HCT116 (cell line): ENCODE measurements around the gene GMDS. TPM values are rescaled to one million over a fixed set of nuclear protein-coding genes. Genes with fewer than 3 reads are reported as not detected.

Experiments used
- ATAC-seq: fragments of 200-7000 bp; cut with Tn5 transposase; 2 replicates; pipeline ENCODE4 v1.9.1; 2020; ENCODE audit warnings: mild to moderate bottlenecking, moderate library complexity
- BruUV-seq: library from RNA; stranded (reverse); fragments of 400-500 nt; replicated peaks from 2 replicates; lab custom pipeline; 2021; lab: Mats Ljungman, UMichigan
- CTCF ChIA-PET: fragments of 300-600 bp; sonication (Branson Sonifier 250); formaldehyde crosslinking; loops from one replicate; lab custom pipeline; 2021; ENCODE audit warnings: antibody characterized with exemption; lab: Charles Lee
- POLR2A ChIA-PET: fragments of 300-600, 350-600 bp; sonication (Branson Sonifier 250); formaldehyde crosslinking; loops from one replicate; lab custom pipeline; 2021; ENCODE audit warnings: antibody characterized with exemption; lab: Charles Lee
- RAD21 ChIA-PET, 2 experiments: fragments of 300-600 bp; sonication (Branson Sonifier 250); formaldehyde crosslinking; loops; one replicate each; lab custom pipeline; 2023; ENCODE audit warnings: low total read pairs in 2 of 2; ENCODE audit not compliant: uncharacterized antibody in 2 of 2, unreplicated experiment in 2 of 2, low non-redundant PET in 1 of 2; lab: Charles Lee
- DNase-seq: peaks from one replicate; pipeline ENCODE4 v3.0.0-alpha.2; 2010; ENCODE audit warnings: low read depth, low spot score
- H2AFZ ChIP-seq: fragments of 200-600 bp; shearing (Covaris generic), sonication (generic); 2 replicates; pipeline ENCODE4 v1.6.1; 2017; ENCODE audit warnings: low read depth, mixed run types, mixed read lengths, antibody characterized with exemption, low read length; ENCODE audit not compliant: poor library complexity, severe bottlenecking
- H3K27ac ChIP-seq: 2 replicates; pipeline ENCODE4 v1.5.1; 2012; ENCODE audit warnings: low read depth, low read length
- H3K27me3 ChIP-seq: fragments of 200-600 bp; sonication (generic); 2 replicates; pipeline ENCODE4 v1.6.1; 2016; ENCODE audit warnings: mixed run types, low read length, mixed read lengths; ENCODE audit not compliant: insufficient read depth
- H3K36me3 ChIP-seq, 2 experiments: fragments of 200-500 bp in 1 of 2; fragments of 200-600 bp in 1 of 2; sonication (Bioruptor generic) in 1 of 2; sonication (generic) in 1 of 2; 2 replicates each; pipeline versions ENCODE4 v1.5.1 to v1.6.1; 2014 to 2016; ENCODE audit warnings: low read length in 2 of 2, inconsistent platforms in 1 of 2, mixed read lengths in 1 of 2, mixed run types in 1 of 2; ENCODE audit not compliant: insufficient read depth in 2 of 2, control insufficient read depth in 1 of 2
- H3K4me1 ChIP-seq, 2 experiments: fragments of 200-600 bp in 1 of 2; sonication (generic) in 1 of 2; 2 replicates each; pipeline versions ENCODE4 v1.5.1 to v1.6.1; 2012 to 2017; ENCODE audit warnings: low read length in 2 of 2, inconsistent platforms in 1 of 2, mild to moderate bottlenecking in 1 of 2, mixed read lengths in 1 of 2, mixed run types in 1 of 2, moderate library complexity in 1 of 2; ENCODE audit not compliant: insufficient read depth in 2 of 2, control insufficient read depth in 1 of 2
- H3K4me2 ChIP-seq: fragments of 200-600 bp; sonication (generic); 2 replicates; pipeline ENCODE4 v1.6.1; 2017; ENCODE audit warnings: mixed run types, low read length, mixed read lengths
- H3K4me3 ChIP-seq, 2 experiments: fragments of 200-600 bp in 1 of 2; sonication (generic) in 1 of 2; replicated peaks in 1 of 2; 2 replicates each; pipeline ENCODE4 v1.5.1; 2011 to 2016; ENCODE audit warnings: low read length in 2 of 2, control low read depth in 1 of 2, low read depth in 1 of 2, mild to moderate bottlenecking in 1 of 2, mixed read lengths in 1 of 2, mixed run types in 1 of 2
- H3K79me2 ChIP-seq: fragments of 200-600 bp; sonication (generic); 2 replicates; pipeline ENCODE4 v1.6.1; 2017; ENCODE audit warnings: mild to moderate bottlenecking, mixed run types, low read length, moderate library complexity, mixed read lengths; ENCODE audit not compliant: insufficient read depth
- H3K9ac ChIP-seq: fragments of 200-600 bp; sonication (generic); 2 replicates; pipeline ENCODE4 v1.6.1; 2016; ENCODE audit warnings: low read length, mixed read lengths
- H3K9me2 ChIP-seq: fragments of 200-600 bp; sonication (generic), shearing (Covaris generic); 2 replicates; pipeline ENCODE4 v1.6.1; 2017; ENCODE audit warnings: mixed run types, mild to moderate bottlenecking, moderate library complexity; ENCODE audit not compliant: insufficient read depth
- H3K9me3 ChIP-seq, 2 experiments: fragments of 200-500 bp in 1 of 2; fragments of 200-600 bp in 1 of 2; sonication (Bioruptor generic) in 1 of 2; sonication (generic) in 1 of 2; 2 replicates each; pipeline ENCODE4 v1.6.1; 2014 to 2017; ENCODE audit warnings: low read length in 2 of 2, mixed read lengths in 2 of 2, inconsistent platforms in 1 of 2, low read depth in 1 of 2, mild to moderate bottlenecking in 1 of 2, mixed run types in 1 of 2, moderate library complexity in 1 of 2; ENCODE audit not compliant: control insufficient read depth in 1 of 2, insufficient read depth in 1 of 2
- H4K20me1 ChIP-seq: fragments of 200-600 bp; sonication (generic), shearing (Covaris generic); 2 replicates; pipeline ENCODE4 v1.6.1; 2017; ENCODE audit warnings: mixed run types, mild to moderate bottlenecking, moderate library complexity; ENCODE audit not compliant: insufficient read depth
- CBX3 ChIP-seq: IDR thresholded peaks from 2 replicates; pipeline ENCODE4 v1.6.1; 2012; ENCODE audit warnings: low read depth
- CEBPB ChIP-seq: IDR thresholded peaks from 2 replicates; pipeline ENCODE4 v1.6.1; 2012; ENCODE audit warnings: low read depth
- EGR1 ChIP-seq: IDR thresholded peaks from 2 replicates; pipeline ENCODE4 v1.6.1; 2012; ENCODE audit warnings: low read depth
- ELF1 ChIP-seq: IDR thresholded peaks from 2 replicates; pipeline ENCODE4 v1.6.1; 2012; ENCODE audit warnings: low read depth, borderline replicate concordance
- EZH2phosphoT487 ChIP-seq: fragments of 200-600 bp; IDR thresholded peaks from 2 replicates; pipeline ENCODE4 v1.6.1; 2018; ENCODE audit warnings: antibody characterized with exemption, borderline replicate concordance
- FOSL1 ChIP-seq: IDR thresholded peaks from 2 replicates; pipeline ENCODE4 v1.6.1; 2012; ENCODE audit warnings: low read depth
- JUND ChIP-seq: IDR thresholded peaks from 2 replicates; pipeline ENCODE4 v1.6.1; 2012
- MAX ChIP-seq: IDR thresholded peaks from 2 replicates; pipeline ENCODE4 v1.6.1; 2012
- POLR2A ChIP-seq: IDR thresholded peaks from 2 replicates; pipeline ENCODE4 v1.7.0; 2011; ENCODE audit warnings: borderline replicate concordance; ENCODE audit not compliant: insufficient read depth, insufficient read length; ENCODE audit errors: extremely low read depth
- POLR2AphosphoS5 ChIP-seq: IDR thresholded peaks from 2 replicates; pipeline ENCODE4 v1.6.1; 2011; ENCODE audit warnings: mild to moderate bottlenecking, low read depth, low read length, moderate library complexity
- SIN3A ChIP-seq: IDR thresholded peaks from 2 replicates; pipeline ENCODE4 v1.6.1; 2012; ENCODE audit warnings: low read depth
- SP1 ChIP-seq: IDR thresholded peaks from 2 replicates; pipeline ENCODE4 v1.6.1; 2012; ENCODE audit warnings: low read depth
- TCF7L2 ChIP-seq: IDR thresholded peaks from 2 replicates; pipeline ENCODE4 v1.7.0; 2011; ENCODE audit warnings: borderline replicate concordance, inconsistent platforms; ENCODE audit not compliant: insufficient read depth, insufficient read length; ENCODE audit errors: extremely low read depth
- YY1 ChIP-seq: IDR thresholded peaks from 2 replicates; pipeline ENCODE4 v1.6.1; 2011; ENCODE audit warnings: low read length, low read depth, moderate library complexity, mild to moderate bottlenecking; ENCODE audit not compliant: insufficient replicate concordance; ENCODE audit errors: extremely low read depth
- ZFX ChIP-seq: fragments of 450-650 bp; IDR thresholded peaks from 2 replicates; pipeline ENCODE4 v1.6.1; 2017
- intact Hi-C: fragments of 100-400 bp; cut with micrococcal nuclease; formaldehyde crosslinking; loops from 2 replicates; pipeline ENCODE4 v1.10.0; 2022
- total RNA-seq: library from RNA; stranded (reverse); gene quantifications from one replicate; pipeline ENCODE4 v1.2.1, GENCODE V29; 2021; ENCODE audit not compliant: unreplicated experiment
- TF ChIP-seq, protein P1 (sequence below): IDR thresholded peaks from 2 replicates; pipeline ENCODE4 v1.6.1; 2011; ENCODE audit warnings: mild to moderate bottlenecking, low read length, moderate library complexity; ENCODE audit not compliant: insufficient replicate concordance; ENCODE audit errors: extremely low read depth

Gene GMDS
- total RNA-seq, 1 experiment from 2014 or later: 34.4 TPM

DNA sequence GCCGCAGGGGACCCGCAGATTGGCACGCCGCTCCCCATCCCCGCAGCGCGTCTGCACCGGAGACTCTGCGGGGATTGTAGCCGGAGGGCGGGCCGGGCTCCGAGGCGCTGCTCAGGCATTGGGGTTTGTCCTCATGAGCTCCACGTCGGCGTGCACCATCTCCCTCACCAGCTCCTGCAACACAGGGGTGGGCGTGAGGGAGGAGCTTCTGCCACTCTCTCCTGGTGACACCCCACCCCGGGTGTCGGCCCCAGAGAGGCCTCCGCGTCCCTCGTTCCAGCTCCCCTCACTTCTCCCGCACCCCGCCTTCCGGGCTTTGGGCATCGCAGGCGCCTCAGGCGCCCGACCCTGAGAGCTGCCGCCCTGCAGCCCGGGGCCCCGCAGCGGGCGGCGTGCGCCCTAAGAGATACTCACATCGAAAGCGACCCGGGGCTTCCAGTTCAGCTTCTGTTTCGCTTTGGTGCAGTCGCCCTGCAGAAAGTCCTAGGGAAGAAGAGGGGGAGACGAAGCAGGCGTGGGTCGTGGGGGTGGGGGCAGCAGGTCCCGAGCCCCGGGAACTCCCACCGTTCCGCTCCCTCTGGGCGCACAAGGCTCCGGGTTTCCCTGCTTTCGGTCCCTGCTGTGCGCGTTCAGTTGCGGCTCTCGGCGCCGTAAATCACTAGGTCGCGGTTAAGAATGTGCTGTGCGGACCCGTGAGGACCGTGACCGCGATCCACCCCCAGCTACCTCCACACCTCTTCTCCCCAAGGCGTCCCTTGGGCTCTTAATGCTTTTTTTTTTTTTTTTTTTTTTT lies 621.2 kb downstream of the GMDS start:
- Histone ChIP-seq H3K27ac (no peak overlapping the region), H3K36me3 (no peaks in the 10 kb centered on the region), H3K27me3 (no peaks in the 10 kb centered on the region), H3K9me3 (no peaks in the 10 kb centered on the region), H3K4me1 (peaks cover 0 to 2% of the 10 kb centered on the region in 2 experiments; a peak in 1 of 4 replicates), H4K20me1 (no peaks in the 10 kb centered on the region), H3K9me2 (no peaks in the 10 kb centered on the region), H3K9ac (no peak overlapping the region), H3K4me3 (no peak overlapping the region), H3K79me2 (no peaks in the 10 kb centered on the region), H3K4me2 (no peak overlapping the region), H2AFZ (no peak overlapping the region)
- intact Hi-C loops: no loop called here
- BruUV-seq: no TSS peak
- RAD21 ChIA-PET: no interaction called here
- ATAC-seq (no peak), DNase-seq (no peak)
- POLR2A ChIA-PET: no interaction called here
- CTCF ChIA-PET: interaction anchor here (0.8 kb wide), 1 partner anchor 12 kb away, joined by 3 read pairs; no protein-coding TSS in a partner anchor
- TF ChIP-seq MAX: no peak

- no peaks in the 10 kb centered on the region for H3K79me2 ChIP-seq
- H3K27ac ChIP-seq: no peak overlapping the region
- ChIA-PET POLR2A (no interaction called here), RAD21 (no interaction called here), CTCF (interaction anchor here (0.8 kb wide), 1 partner anchor 12 kb away, joined by 3 read pairs; no protein-coding TSS in a partner anchor)
- no peak overlapping the region for H3K4me3 ChIP-seq
- no peaks in the 10 kb centered on the region for H4K20me1 ChIP-seq
- no peak for ATAC-seq
- no peak overlapping the region for H3K4me2 ChIP-seq
- intact Hi-C loops: no loop called here
- no peaks in the 10 kb centered on the region for H3K36me3 ChIP-seq
- no peaks in the 10 kb centered on the region for H3K9me3 ChIP-seq
- no peaks in the 10 kb centered on the region for H3K27me3 ChIP-seq
- H3K9ac ChIP-seq: no peak overlapping the region
- no peak for DNase-seq
- no peaks in the 10 kb centered on the region for H3K4me1 ChIP-seq
- H2AFZ ChIP-seq: no peak overlapping the region
- H3K9me2 ChIP-seq: no peaks in the 10 kb centered on the region
- TF ChIP-seq POLR2AphosphoS5 (no peak), YY1 (no peak), CBX3 (no peak), EZH2phosphoT487 (no peak), TCF7L2 (no peak), FOSL1 (no peak), MAX (no peak), EGR1 (no peak), SP1 (no peak), SIN3A (no peak), POLR2A (no peak), CEBPB (no peak), ELF1 (no peak), JUND (no peak), ZFX (no peak)
- TF ChIP-seq, protein P1, sequence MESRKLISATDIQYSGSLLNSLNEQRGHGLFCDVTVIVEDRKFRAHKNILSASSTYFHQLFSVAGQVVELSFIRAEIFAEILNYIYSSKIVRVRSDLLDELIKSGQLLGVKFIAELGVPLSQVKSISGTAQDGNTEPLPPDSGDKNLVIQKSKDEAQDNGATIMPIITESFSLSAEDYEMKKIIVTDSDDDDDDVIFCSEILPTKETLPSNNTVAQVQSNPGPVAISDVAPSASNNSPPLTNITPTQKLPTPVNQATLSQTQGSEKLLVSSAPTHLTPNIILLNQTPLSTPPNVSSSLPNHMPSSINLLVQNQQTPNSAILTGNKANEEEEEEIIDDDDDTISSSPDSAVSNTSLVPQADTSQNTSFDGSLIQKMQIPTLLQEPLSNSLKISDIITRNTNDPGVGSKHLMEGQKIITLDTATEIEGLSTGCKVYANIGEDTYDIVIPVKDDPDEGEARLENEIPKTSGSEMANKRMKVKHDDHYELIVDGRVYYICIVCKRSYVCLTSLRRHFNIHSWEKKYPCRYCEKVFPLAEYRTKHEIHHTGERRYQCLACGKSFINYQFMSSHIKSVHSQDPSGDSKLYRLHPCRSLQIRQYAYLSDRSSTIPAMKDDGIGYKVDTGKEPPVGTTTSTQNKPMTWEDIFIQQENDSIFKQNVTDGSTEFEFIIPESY: no peak
- BruUV-seq: no TSS peak
These were observed 621.7 kb downstream of the GMDS start for GRCh38 chr6:1623769-1624057.
